ENCODE data around the gene CLTRN. TPM values are rescaled to one million over a fixed set of nuclear protein-coding genes. Genes with fewer than 3 reads are reported as not detected.

Gene CLTRN
- total and polyA plus RNA-seq, 2 of the 8 experiments (the other 6 are each of a cell fraction or from before 2014, with no cell fraction given), result 1.2 to 1.3 TPM

DNA sequence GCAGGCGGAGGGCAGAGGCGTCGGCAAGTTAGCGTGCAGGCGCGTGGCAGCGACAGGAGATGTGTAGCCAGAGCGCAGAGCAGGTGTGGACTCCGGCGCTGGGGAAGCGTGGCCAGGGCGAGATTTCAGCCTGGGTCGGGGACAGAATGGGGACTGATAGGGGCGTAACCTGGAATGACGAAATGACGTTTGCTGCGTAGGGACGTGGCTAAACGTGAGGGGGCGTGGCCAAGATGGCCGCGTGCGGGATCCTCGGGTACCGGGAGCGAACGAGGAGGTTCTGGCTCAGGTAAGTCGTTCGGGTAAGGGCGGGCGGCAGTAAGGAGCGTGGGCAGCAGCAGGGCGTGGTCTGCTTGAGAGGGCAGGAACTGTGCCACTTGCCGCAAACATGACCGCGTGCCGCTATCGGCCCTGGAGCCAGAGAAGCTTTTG is 10.9 kb upstream of the CLTRN start:
- H3K14ac ChIP-seq (ENCODE audit: insufficient read length), result no peak overlapping the region
- H3K9me3 ChIP-seq (ENCODE audit: insufficient read depth in 2 of 2, low read depth in 1 of 2, low read length in 1 of 2), result no peaks in the 10 kb centered on the region
- no peak overlapping the region for H3K23ac ChIP-seq (ENCODE audit: insufficient read length)
- peaks cover 0 to 4% (median 0%) of the 10 kb centered on the region in 4 experiments; a peak in 3 of 7 replicates for H3K4me1 ChIP-seq (replicated peaks in 1 of 4; ENCODE audit: control insufficient read depth in 3 of 4, insufficient read depth in 4 of 4, low read length in 3 of 4)
- H2BK120ac ChIP-seq (replicated peaks; ENCODE audit: low read depth, low read length), result peak overlapping the region; percentile 64
- H2AFZ ChIP-seq (ENCODE audit: low read length), result peak overlapping the region; percentile 96; the same call in 1 of the 2 replicates
- peak overlapping the region; percentile 96 for H4K8ac ChIP-seq (ENCODE audit: extremely low read depth, insufficient read depth, low read length)
- peak overlapping the region; percentile 96 for H3K27ac ChIP-seq (ENCODE audit: low read depth, low read length)
- H3K4ac ChIP-seq (replicated peaks; ENCODE audit: insufficient read length, low read depth, low read length), result no peak overlapping the region
- H3K36me3 ChIP-seq (ENCODE audit: control insufficient read depth in 2 of 4, insufficient read depth in 4 of 4, low read length in 3 of 4), result peaks cover 0 to 4% (median 2%) of the 10 kb centered on the region in 4 experiments; a peak in 2 of 8 replicates
- peak overlapping the region; percentile 80 to 89 for H3K4me2 ChIP-seq (ENCODE audit: insufficient read depth in 1 of 2, low read depth in 2 of 2, low read length in 2 of 2)
- ChIA-PET POLR2A (ENCODE audit: partially characterized antibody) (interaction anchor here (1.1 to 1.8 kb wide), 2 partner anchors 10 to 341 kb away, joined by 3 to 7 read pairs; no protein-coding TSS in a partner anchor), CTCF (ENCODE audit: partially characterized antibody) (no interaction called here)
- peak in 1 of 2 experiments; percentile 81 for DNase-seq (ENCODE audit: low read depth in 1 of 2, low spot score in 2 of 2)
- H3K27me3 ChIP-seq (replicated peaks in 1 of 4; ENCODE audit: control insufficient read depth in 3 of 4, extremely low read depth in 1 of 4, insufficient read depth in 3 of 4, low read length in 3 of 4), result no peaks in the 10 kb centered on the region
- no peaks in the 10 kb centered on the region for H3K79me1 ChIP-seq (ENCODE audit: low read depth, low read length)
- H3K56ac ChIP-seq (replicated peaks; ENCODE audit: insufficient read length, low read depth, low read length), result peak overlapping the region; percentile 90
- H2AK5ac ChIP-seq (ENCODE audit: low read depth, low read length), result no peak overlapping the region
- no peaks in the 10 kb centered on the region; the same call in 1 of the 2 replicates for H3K23me2 ChIP-seq (ENCODE audit: low read depth, low read length)
- no peak overlapping the region; the same call in 1 of the 2 replicates for H2BK20ac ChIP-seq (ENCODE audit: low read length)
- H3K18ac ChIP-seq (ENCODE audit: extremely low read depth, low read length), result peak overlapping the region; percentile 99
- 0% methylated on average over 33 of the region's 38 CpGs; no CpG with 5 or more reads in 1 of the 2 experiments for WGBS, 2 experiments (ENCODE audit: extremely low coverage in 1 of 2, insufficient coverage in 1 of 2, insufficient read length in 1 of 2, insufficient replicate concordance in 2 of 2, low coverage in 1 of 2, low lambda C conversion rate in 2 of 2, missing lambda C conversion rate in 1 of 2)
- peak overlapping the region; percentile 84 for H2BK12ac ChIP-seq (ENCODE audit: low read depth, low read length)
- peaks cover 12 to 45% of the 10 kb centered on the region in 2 experiments for H3K79me2 ChIP-seq (ENCODE audit: control insufficient read depth in 1 of 2, insufficient read depth in 2 of 2, low read length in 2 of 2)
- peak overlapping the region; percentile 76 to 94 (median 88) for H3K4me3 ChIP-seq (ENCODE audit: extremely low read depth in 1 of 4, insufficient read depth in 2 of 4, low read depth in 3 of 4, low read length in 4 of 4)
- FAIRE-seq, result no peak
- no peak overlapping the region; the same call in 1 of the 2 replicates for H2BK15ac ChIP-seq (ENCODE audit: low read length)
- H2BK5ac ChIP-seq (ENCODE audit: low read depth, low read length), result peak overlapping the region; percentile 99
- H4K91ac ChIP-seq (replicated peaks; ENCODE audit: insufficient read length, low read length), result peak overlapping the region; percentile 99
- peak overlapping the region; percentile 100 for H4K5ac ChIP-seq (ENCODE audit: insufficient read length, low read depth, low read length)
- peaks cover 0 to 3% of the 10 kb centered on the region in 2 experiments for H4K20me1 ChIP-seq (replicated peaks in 1 of 2; ENCODE audit: control insufficient read depth in 1 of 2, insufficient read depth in 2 of 2, low read length in 2 of 2)
- peak overlapping the region; percentile 62 to 98 (median 95) for H3K9ac ChIP-seq (replicated peaks in 1 of 4; ENCODE audit: extremely low read depth in 1 of 4, low read depth in 3 of 4, low read length in 3 of 4)
- TF ChIP-seq CBX8 (IDR thresholded peaks at IDR 0.05; ENCODE audit: borderline replicate concordance, low read depth, low read length) (no peak), CREB1 (IDR thresholded peaks at IDR 0.05) (peak; percentile 81), BCL11A (IDR thresholded peaks at IDR 0.05; ENCODE audit: low read depth in 2 of 2, low read length in 2 of 2) (no peak), KDM4A (IDR thresholded peaks at IDR 0.05; ENCODE audit: low read depth, low read length, severe bottlenecking) (peak; percentile 47), YY1 (IDR thresholded peaks at IDR 0.05; ENCODE audit: low read depth, low read length) (peak; percentile 92), SP1 (IDR thresholded peaks at IDR 0.05; ENCODE audit: low read depth, low read length) (peak; percentile 42; the same call in 1 of the 2 replicates), RFX5 (IDR thresholded peaks at IDR 0.05; ENCODE audit: borderline replicate concordance, low read depth, low read length) (no peak), TAF1 (IDR thresholded peaks at IDR 0.05; ENCODE audit: low read depth, low read length) (peak; percentile 57; the same call in 1 of the 2 replicates), RBBP5 (IDR thresholded peaks at IDR 0.05; ENCODE audit: borderline replicate concordance, low read depth, low read length) (peak; percentile 36), GTF2F1 (IDR thresholded peaks at IDR 0.05; ENCODE audit: borderline replicate concordance, low read depth, low read length) (no peak)
- TF ChIP-seq, protein P1, sequence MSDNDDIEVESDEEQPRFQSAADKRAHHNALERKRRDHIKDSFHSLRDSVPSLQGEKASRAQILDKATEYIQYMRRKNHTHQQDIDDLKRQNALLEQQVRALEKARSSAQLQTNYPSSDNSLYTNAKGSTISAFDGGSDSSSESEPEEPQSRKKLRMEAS (IDR thresholded peaks at IDR 0.05), result peak; percentile 77
- TF ChIP-seq, protein P2, sequence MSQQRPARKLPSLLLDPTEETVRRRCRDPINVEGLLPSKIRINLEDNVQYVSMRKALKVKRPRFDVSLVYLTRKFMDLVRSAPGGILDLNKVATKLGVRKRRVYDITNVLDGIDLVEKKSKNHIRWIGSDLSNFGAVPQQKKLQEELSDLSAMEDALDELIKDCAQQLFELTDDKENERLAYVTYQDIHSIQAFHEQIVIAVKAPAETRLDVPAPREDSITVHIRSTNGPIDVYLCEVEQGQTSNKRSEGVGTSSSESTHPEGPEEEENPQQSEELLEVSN (IDR thresholded peaks at IDR 0.05), result peak; percentile 45; the same call in 1 of the 2 replicates
